Measurements from ENCODE around the gene RYR1. TPM values are rescaled to one million over a fixed set of nuclear protein-coding genes. Genes with fewer than 3 reads are reported as not detected.
"Not testable (repeated sequence)": the region's sequence is repeated elsewhere in the genome, so short reads cannot be mapped to it uniquely, and the experiment has no call there.

Gene RYR1
- total RNA-seq, 2 donors from 2014 or later: 0.84 to 3.3 TPM

DNA sequence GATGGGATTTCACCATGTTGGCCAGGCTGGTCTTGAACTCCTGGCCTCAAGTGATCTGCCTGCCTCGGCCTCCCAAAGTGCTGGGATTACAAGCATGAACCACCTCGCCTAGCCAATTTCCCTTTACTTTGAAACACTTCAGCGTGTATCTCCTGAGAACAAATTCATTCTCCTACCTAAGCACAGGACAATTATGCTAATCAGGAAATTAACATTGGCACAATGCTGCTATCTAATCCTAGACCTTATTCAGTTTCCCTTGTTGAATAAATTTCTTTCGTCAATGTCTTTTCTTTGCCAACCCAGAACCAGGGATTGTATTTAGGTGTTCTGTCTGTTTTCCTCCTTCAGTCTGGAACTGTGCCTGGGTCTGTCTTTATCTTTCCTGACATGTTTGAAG lies 116.5 kb downstream of the RYR1 start:
- Mint-ChIP-seq H3K4me1 (no peaks in the 10 kb centered on the region), H3K36me3 (ENCODE audit: low read depth) (no peaks in the 10 kb centered on the region), H3K27me3 (ENCODE audit: insufficient read depth) (no peaks in the 10 kb centered on the region), H3K9me3 (no peaks in the 10 kb centered on the region), H3K27ac (no peak overlapping the region), H3K4me3 (no peak overlapping the region)
- no peak overlapping the region for H3K9ac ChIP-seq (ENCODE audit: extremely low read depth, low read length, poor library complexity, severe bottlenecking)
- H3K27me3 ChIP-seq (ENCODE audit: control insufficient read depth, insufficient read depth, low read length, poor library complexity, severe bottlenecking): no peaks in the 10 kb centered on the region
- TF ChIP-seq, protein P1, sequence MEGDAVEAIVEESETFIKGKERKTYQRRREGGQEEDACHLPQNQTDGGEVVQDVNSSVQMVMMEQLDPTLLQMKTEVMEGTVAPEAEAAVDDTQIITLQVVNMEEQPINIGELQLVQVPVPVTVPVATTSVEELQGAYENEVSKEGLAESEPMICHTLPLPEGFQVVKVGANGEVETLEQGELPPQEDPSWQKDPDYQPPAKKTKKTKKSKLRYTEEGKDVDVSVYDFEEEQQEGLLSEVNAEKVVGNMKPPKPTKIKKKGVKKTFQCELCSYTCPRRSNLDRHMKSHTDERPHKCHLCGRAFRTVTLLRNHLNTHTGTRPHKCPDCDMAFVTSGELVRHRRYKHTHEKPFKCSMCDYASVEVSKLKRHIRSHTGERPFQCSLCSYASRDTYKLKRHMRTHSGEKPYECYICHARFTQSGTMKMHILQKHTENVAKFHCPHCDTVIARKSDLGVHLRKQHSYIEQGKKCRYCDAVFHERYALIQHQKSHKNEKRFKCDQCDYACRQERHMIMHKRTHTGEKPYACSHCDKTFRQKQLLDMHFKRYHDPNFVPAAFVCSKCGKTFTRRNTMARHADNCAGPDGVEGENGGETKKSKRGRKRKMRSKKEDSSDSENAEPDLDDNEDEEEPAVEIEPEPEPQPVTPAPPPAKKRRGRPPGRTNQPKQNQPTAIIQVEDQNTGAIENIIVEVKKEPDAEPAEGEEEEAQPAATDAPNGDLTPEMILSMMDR (conservative IDR thresholded peaks at IDR 0.05): no peak
- no peak overlapping the region for H3K4me3 ChIP-seq (ENCODE audit: low read length)
- H3K36me3 ChIP-seq (ENCODE audit: control insufficient read depth, insufficient read depth, low read length): no peaks in the 10 kb centered on the region
- H3K4me1 ChIP-seq (ENCODE audit: control insufficient read depth, insufficient read depth, low read length): no peaks in the 10 kb centered on the region
- WGBS, 2 experiments (ENCODE audit: insufficient coverage in 1 of 2, insufficient read length in 1 of 2): 83 to 93% methylated on average over 3 to 4 of the region's 4 CpGs
- DNase-seq: no peak
- no peak overlapping the region for H3K27ac ChIP-seq (ENCODE audit: low read depth, low read length)
- no peaks in the 10 kb centered on the region for H3K9me3 ChIP-seq (ENCODE audit: control insufficient read depth, low read length)

DNA sequence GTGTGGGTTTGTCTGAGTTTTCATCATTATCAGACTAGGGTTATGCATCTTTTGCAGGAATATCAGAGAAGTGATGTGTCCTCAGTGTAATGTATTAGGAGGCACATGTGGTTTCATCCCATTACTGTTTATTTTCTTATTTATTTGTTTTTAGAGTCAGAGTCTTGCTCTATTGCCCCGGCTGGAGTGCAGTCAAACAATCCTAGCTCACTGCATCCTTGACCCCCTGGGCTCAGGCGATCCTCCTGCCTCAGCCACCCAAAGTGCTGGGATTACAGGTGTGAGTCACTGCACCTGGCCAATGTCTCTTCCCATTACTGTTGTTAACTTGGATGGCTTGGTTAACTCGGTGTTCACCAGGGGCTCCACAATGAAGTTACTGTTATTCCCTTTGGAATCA lies 116.9 kb downstream of the RYR1 start:
- Mint-ChIP-seq H3K27ac (no peak overlapping the region), H3K27me3 (ENCODE audit: insufficient read depth) (no peaks in the 10 kb centered on the region), H3K9me3 (no peaks in the 10 kb centered on the region), H3K4me3 (no peak overlapping the region), H3K4me1 (no peaks in the 10 kb centered on the region), H3K36me3 (ENCODE audit: low read depth) (no peaks in the 10 kb centered on the region)
- H3K4me3 ChIP-seq (ENCODE audit: low read length): no peak overlapping the region
- no peaks in the 10 kb centered on the region for H3K36me3 ChIP-seq (ENCODE audit: control insufficient read depth, insufficient read depth, low read length)
- TF ChIP-seq, protein P1 (conservative IDR thresholded peaks at IDR 0.05): no peak
- 77 to 96% methylated on average over 2 to 3 of the region's 3 CpGs for WGBS, 2 experiments (ENCODE audit: insufficient coverage in 1 of 2, insufficient read length in 1 of 2)
- H3K9me3 ChIP-seq (ENCODE audit: control insufficient read depth, low read length): no peaks in the 10 kb centered on the region
- H3K27ac ChIP-seq (ENCODE audit: low read depth, low read length): no peak overlapping the region
- H3K4me1 ChIP-seq (ENCODE audit: control insufficient read depth, insufficient read depth, low read length): no peaks in the 10 kb centered on the region
- no peak for DNase-seq
- H3K27me3 ChIP-seq (ENCODE audit: control insufficient read depth, insufficient read depth, low read length, poor library complexity, severe bottlenecking): no peaks in the 10 kb centered on the region
- no peak overlapping the region for H3K9ac ChIP-seq (ENCODE audit: extremely low read depth, low read length, poor library complexity, severe bottlenecking)

DNA sequence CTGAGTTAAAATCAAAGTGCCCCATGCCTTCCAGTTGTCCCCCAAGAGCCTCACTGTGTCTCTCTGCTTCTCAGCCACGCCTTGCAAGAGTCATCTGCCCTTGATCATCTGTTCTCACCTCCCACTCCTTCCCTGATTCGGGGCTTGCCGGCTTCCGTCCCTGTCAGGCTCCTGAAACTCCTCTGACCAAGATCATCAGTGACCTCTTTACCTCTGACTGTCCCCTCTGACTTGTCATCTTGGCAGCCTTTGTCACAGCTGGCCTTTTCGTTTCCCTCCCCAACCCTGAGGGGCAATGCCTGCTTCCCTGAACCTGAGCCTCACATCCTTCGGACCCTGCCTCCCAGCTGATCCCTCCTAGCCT lies 117.9 kb downstream of the RYR1 start:
- TF ChIP-seq, protein P1 (conservative IDR thresholded peaks at IDR 0.05): no peak
- Histone ChIP-seq H3K9ac (ENCODE audit: extremely low read depth, low read length, poor library complexity, severe bottlenecking) (no peak overlapping the region), H3K27ac (ENCODE audit: low read depth, low read length) (no peak overlapping the region), H3K4me3 (ENCODE audit: low read length) (no peak overlapping the region), H3K4me1 (ENCODE audit: control insufficient read depth, insufficient read depth, low read length) (no peaks in the 10 kb centered on the region), H3K27me3 (ENCODE audit: control insufficient read depth, insufficient read depth, low read length, poor library complexity, severe bottlenecking) (no peaks in the 10 kb centered on the region), H3K9me3 (ENCODE audit: control insufficient read depth, low read length) (no peaks in the 10 kb centered on the region), H3K36me3 (ENCODE audit: control insufficient read depth, insufficient read depth, low read length) (no peaks in the 10 kb centered on the region)
- no peaks in the 10 kb centered on the region for H3K27me3 Mint-ChIP-seq (ENCODE audit: insufficient read depth)
- H3K9me3 Mint-ChIP-seq: no peaks in the 10 kb centered on the region
- no peaks in the 10 kb centered on the region for H3K36me3 Mint-ChIP-seq (ENCODE audit: low read depth)
- no peak overlapping the region for H3K27ac Mint-ChIP-seq
- WGBS, 2 experiments (ENCODE audit: insufficient coverage in 1 of 2, insufficient read length in 1 of 2): 86 to 89% methylated on average over 6 of the region's 6 CpGs
- H3K4me1 Mint-ChIP-seq: no peaks in the 10 kb centered on the region
- DNase-seq: no peak
- no peak overlapping the region for H3K4me3 Mint-ChIP-seq

DNA sequence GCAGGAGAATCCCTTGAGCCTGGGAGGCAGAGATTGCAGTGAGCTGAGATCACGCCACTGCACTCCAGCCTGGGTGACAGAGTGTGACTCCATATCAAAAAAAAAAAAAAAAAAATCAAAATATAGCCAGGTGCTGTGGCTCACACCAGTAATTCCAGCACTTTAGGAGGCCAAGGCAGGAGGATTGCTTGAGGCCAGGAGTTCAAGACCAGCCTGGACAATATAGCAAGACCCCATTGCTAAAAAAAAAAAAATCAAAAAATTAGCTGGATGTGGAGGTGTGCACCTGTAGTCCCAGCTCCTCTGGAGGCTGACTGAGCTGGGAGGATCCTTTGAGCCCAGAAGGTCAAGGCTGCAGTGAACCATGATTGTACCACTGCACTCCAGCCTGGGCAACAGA lies 119.7 kb downstream of the RYR1 start:
- H3K4me3 ChIP-seq (ENCODE audit: low read length); DNase-seq; H3K9me3 Mint-ChIP-seq; H3K36me3 Mint-ChIP-seq (ENCODE audit: low read depth); H3K27me3 Mint-ChIP-seq (ENCODE audit: insufficient read depth); H3K27me3 ChIP-seq (ENCODE audit: control insufficient read depth, insufficient read depth, low read length, poor library complexity, severe bottlenecking); H3K9ac ChIP-seq (ENCODE audit: extremely low read depth, low read length, poor library complexity, severe bottlenecking); H3K27ac Mint-ChIP-seq; H3K9me3 ChIP-seq (ENCODE audit: control insufficient read depth, low read length); H3K4me1 Mint-ChIP-seq; H3K4me1 ChIP-seq (ENCODE audit: control insufficient read depth, insufficient read depth, low read length); H3K27ac ChIP-seq (ENCODE audit: low read depth, low read length); H3K36me3 ChIP-seq (ENCODE audit: control insufficient read depth, insufficient read depth, low read length); H3K4me3 Mint-ChIP-seq: not testable (repeated sequence)
- 100% methylated on average over 1 of the region's 1 CpG; no CpG with 5 or more reads in 1 of the 2 experiments for WGBS, 2 experiments (ENCODE audit: insufficient coverage in 1 of 2, insufficient read length in 1 of 2)
